TTC549 (cell line): Measurements from ENCODE around the gene MCHR1.
"Not testable (repeated sequence)": the region's sequence is repeated elsewhere in the genome, so short reads cannot be mapped to it uniquely, and the experiment has no call there.

Experiments used
- FAIRE-seq: peaks from 2 replicates; lab custom pipeline; 2012; peaks lifted over from hg19 to GRCh38; lab: Jason Lieb, UNC

Gene MCHR1

DNA sequence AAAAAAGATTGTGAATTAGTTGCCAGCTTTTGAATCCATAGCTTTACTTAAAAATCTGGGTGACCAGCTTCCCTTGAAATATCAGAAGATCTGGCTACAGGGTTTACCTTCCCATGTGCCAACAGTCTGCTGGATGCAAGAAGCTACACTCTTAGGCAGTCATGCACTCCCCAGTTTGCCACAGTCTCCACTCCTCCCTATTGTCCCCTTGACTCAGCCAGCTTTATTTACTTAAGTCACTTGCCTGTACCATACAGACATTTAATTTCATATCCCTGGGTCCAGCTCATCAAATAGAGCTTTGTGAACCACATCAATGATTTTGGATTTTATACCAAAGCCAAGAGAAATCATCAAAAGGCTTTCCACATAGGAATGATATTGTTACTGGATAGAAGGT, 12.2 kb downstream of the MCHR1 start:
- FAIRE-seq = no peak

DNA sequence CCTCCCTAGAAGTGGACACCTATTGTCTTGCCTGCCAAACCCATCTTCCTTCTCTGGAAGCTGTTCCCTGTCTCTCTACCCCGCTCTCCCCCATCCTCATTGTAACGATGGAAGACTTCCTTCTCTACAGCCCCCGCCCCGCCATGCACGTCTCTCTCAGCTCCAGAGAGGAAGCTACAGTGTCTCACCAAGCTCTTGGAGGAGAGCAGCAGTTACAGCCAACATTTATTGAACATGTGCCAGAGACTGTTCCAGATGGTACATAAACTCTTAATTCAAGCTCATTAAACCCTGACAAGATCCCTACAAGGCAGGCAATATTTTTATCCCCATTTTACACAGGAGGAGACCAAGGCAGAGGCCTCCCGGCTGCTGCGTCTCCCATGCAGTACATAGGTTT, 15.1 kb downstream of the MCHR1 start:
- FAIRE-seq = no peak

DNA sequence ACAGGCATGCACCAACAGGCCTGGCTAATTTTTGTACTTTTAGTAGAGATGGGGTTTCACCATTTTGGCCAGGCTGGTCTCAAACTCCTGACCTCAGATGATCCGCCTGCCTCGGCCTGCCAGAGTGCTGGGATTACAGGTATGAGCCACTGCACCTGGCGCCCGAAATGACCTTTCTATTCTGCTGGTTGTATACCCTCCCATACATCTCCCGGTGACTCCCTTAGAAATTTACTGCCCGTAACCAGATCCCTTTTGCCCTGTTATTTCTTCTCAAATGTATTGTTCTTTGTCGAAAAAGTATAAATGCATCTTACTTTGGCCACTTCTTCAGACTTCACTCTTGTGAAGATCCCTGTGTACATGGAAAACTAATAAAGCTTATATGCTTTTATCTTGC, 22.0 kb downstream of the MCHR1 start:
- no peak for FAIRE-seq

DNA sequence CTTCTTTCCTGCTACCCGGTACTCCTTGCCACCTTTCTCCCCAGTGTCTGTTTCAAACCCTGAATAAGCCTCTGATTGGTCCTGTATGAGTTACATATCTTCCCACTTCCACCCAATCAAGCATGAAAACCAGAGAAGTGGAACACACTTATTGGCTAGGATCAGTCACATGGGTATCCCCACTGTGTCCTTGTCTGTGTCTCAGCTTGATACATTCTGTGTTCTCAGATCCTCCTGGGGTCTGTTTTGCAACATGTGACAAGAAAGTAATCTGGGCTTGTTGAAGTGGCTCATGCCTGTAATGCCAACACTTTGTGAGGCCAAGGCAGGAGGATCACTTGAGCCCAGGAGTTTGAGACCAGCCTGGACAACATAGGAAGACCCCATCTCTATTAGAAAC, 23.9 kb downstream of the MCHR1 start:
- FAIRE-seq = no peak

DNA sequence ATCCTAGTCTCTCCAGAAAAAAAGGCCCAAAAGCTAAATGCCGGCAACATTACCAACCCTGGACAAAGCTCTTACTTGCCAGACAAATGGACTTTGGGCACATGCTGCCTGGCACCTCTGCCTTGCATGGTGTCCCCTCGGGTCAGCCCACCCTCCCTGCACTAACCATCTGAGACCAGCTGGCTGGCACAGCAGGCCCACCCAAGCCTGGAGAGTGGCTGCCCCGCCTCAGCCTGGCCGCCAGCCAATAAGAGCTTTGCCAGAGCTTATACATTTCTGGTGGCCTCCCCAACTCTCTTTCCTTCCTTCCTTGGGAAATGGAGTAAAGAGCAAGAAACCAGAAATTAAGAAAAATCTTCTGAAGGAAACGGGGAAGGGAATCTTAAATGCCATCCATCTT, 24.5 kb downstream of the MCHR1 start:
- no peak for FAIRE-seq

DNA sequence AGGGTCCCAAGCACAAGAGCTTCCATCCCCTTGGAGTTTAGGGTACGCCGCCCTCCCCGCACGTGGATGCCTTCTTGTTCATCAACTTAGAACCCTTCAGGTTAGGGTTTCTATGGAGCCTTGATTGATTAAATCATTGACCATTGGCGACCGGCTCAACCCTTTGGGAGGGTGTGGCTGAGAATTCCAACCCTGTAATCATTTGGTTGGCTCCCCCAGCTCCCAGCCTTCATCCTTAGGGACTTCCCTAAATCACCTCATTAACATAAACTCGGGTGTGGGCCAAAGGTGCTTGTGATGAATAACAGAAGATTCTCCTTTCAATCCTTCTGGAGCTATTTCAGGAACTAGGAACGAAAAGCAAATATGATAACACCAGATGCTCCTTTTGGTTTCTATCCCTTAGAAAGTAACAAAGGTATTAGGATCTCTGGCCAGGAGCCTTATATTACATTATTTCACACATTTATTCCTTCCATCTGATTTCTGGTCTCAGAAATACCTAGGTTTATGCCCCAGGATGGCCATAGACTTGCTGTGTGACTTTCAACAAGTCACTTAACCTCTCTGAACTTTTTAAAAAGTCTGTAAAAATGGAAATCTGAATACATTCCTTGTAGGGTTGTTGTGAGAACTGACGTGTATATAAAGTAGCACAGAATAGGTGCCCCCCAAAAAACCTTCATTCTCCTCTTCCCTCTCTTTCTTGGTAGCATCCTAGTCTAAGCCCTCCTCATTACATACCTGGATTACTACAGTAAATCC, 26.8 kb downstream of the MCHR1 start:
- no peak for FAIRE-seq

DNA sequence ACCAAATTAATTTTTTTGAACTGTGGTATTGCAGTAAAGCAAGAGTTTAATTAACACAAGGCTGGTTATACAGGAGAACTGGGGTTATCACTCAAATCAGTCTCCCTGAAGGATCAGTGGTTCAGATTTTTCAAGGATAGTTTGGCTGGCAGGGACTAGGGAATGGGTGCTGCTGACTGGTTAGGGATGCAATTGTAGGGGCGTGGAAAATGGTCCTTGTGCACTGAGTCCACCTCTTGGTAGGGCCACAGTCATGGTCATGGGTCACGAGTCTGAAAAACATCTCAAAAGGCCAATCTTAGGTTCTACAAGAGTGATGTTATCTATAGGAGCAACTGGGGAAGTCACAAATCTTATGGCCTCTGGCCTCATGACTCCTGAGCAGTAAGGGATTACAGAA, 27.9 kb downstream of the MCHR1 start:
- no peak for FAIRE-seq

DNA sequence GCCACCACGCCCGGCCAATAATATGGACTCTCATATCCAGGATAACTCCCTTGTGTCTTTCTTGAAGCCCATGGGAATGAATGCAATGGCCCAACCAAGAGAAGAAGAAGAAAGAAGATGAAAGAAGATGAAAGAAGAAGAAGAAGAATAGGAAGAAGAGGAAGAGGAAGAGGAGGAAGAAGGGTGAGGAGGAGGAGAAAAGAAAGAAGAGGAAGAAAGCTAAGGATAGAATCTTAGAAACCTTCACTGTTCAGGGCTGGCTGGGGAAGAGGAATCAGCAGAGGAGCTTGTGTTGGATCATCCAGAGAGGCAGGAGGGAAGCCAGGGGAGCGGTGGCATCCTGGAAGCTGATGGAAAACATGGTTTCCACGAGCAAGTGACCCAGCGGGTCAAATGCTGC, 28.9 kb downstream of the MCHR1 start:
- no peak for FAIRE-seq

DNA sequence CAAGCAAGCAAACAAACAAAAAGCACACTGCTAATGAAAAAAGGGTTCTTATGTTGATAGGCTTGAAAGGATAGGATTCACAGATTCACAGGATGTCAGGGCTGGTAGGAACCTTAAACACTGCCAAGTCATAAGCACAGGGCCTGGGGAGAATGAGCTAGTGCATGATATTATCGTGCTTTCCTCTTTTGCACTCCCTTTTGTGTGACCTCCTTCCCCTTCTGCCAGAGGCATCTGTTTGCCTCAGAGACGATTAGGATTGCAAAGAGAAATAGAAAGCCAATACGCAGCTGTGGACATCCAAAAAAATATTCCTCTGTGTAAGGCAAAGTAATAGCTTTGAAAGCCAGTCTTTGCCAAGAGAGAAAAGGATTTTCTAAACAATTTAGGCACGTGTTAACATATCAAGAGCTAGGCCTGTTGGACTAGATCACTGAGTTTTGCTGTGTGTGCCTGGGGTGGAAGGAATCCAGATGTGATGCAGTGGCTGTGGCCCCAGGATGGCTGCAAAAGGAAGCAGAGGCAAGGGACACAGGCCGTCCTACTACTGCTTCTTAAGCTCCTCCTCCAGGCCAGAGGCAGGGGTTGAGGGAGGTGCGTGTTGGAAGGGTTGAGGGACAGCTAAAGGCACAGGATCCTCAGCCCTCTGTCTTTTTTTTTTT, 30.6 kb downstream of the MCHR1 start:
- no peak for FAIRE-seq

DNA sequence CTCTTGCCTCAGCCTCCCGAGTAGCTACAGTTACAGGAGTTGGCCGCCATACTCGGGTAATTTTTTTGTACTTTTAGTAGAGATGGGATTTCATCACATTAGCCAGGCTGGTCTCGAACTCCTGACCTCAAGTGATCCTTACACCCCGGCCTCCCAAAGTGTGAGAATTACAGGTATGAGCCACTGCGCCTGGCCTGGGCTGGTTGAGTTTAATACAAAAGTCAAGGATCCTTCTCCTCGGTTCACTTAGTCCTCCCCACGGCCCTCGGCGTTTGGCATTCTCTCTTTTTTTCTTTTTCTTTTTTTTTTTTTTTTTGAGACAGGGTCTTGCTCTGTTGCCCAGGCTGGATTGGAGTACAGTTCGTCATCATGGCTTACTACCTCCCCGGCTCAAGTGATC, 33.0 kb downstream of the MCHR1 start:
- no peak for FAIRE-seq

DNA sequence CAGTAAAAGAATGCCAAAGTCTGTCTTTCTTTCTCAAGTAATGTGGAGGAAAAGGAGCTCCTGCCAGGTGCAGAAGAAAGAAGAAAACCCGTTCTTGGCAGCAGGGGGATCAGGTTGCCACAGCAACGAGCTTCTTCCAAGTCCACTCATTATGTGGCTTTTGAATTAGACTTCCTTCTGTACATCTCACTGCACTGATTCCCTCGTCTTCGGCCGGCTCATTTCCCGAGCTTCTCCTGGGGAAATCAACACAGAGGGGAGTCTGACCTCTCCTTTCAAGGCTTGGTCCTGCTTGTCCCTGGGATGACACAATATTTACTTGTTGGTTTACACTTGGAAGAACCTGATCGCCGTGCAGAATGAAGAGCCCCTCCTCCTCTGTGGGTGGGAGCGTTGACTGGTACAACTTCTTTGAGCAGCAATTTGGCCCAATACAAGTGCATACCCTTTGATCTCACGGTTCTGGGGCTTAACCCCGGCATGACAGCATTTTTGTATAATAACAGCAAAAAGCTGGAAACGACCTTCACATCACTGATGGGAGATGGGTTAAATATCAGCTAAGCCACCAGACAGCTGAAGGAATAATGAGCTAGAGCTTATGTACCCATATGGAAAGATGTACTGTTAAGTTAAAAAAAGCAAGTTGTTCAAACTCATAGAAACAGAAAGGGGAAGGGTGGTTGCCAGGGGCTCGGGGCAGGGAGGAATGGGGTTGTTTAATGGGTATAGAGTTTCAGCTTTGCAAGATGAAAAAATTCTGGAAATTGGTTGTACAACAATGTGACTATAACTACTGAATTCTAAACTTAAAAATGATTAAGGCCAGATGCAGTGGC, 35.4 kb downstream of the MCHR1 start:
- FAIRE-seq = no peak

DNA sequence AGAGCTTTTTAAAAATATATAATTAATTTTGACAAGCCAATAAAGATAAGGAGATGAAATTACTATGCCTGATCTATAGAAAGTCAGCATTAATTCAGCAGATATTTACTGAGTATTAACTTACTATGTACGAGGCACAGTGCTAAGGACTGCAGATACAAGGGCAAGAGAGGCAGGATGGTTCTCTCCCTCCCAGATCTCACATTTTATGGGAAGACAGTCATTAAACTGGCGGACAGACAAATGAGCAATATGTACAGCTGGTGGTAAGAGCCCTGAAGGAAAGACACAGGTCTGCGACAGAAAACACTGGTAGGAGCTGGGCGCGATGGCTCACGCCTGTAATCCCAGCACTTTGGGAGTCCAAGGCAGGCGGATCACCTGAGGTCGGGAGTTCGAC, 36.8 kb downstream of the MCHR1 start:
- FAIRE-seq = no peak

DNA sequence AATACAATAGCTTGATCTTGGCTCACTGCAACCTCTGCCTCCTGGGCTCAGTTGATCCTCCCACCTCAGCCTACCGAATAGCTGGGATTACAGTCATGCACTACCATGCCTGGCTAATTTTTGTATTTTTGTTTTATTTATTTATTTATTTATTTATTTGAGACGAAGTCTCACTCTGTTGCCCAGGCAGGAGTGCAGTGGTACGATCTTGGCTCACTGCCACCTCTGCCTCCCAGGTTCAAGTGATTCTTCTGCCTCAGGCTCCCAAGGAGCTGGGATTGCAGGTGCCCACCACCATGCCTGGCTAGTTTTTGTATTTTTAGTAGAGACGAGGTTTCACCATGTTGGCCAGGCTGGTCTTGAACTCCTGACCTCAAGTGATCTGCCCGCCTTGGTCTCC, 38.4 kb downstream of the MCHR1 start:
- FAIRE-seq = not testable (repeated sequence)

DNA sequence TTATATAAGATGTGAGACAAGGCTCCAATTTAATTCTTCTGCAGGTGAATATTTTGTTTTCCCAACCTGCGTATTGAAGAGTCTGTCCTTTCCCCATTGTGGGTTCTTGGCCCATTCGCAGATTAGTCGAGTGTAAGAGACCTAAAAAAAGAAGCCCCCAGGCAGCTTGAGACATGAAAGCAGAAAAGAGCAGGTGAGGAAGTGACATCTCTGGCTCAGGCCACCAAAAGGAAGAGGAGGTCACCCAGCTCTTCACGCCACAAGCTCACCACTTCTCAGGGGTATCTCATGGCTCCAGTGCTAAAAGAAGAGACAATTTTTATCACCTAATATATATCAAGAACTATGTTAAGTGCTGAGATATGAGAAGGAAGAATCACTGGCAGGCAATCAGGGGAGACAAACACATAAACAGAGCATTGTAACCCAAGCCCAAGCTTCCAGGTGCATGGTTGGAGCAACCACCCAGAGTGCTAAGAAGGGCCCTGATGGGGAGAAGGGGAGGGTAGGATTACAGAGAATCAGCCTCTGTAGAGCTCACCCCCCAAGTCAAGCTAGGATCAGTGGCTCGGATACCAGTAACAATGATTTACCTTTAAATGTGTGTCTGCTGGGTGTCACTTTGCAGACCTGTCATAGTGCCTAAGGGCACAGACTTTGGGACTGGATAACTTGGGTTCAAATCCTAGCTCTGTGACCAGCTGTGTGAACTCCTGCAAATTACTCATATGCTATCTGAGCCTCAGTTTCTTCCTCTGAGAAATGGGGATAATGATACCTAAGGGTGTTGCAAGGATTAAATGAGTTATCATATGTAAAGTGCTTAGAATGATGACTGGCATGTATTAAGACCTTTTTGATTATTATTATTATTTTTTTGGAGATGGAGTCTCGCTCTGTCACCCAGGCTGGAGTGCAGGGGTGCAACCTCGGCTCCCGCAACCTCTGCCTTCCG, 39.2 kb downstream of the MCHR1 start:
- no peak for FAIRE-seq

DNA sequence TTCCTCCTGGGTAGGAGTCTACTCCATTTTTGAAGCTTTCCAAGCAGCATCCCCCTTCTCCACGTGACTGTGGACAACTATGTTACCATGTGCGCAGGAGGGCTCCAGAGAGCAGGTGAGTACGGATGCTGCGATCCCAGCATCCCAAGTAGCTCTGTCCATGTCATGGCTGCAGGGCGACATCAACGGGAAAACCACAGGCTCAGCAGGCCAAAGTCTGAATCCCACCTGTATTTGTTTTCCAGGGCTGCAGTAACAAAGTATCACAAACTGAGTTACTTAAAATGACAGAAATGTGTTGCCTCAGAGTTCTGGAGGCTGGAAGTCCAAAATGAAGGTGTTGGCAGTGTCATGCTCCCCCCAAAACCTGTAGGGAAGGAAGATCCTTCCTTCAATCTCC, 40.3 kb downstream of the MCHR1 start:
- FAIRE-seq = no peak

DNA sequence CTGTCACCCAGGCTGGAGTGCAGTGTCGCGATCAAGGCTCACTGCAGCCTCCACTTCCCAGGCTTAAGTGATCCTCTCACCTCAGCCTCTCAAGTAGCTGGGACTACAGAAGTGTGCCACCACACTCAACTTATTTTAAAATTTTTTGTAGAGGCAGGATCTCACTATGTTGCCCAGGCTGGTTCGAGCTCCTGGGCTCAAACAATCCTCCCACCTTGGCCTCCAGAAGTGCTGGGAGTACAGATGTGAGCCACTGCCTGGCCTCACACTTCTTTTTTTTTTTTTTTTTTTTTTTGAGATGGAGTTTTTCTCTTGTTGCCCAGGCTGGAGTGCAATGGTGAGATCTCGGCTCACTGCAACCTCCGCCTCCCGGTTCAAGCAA, 40.9 kb downstream of the MCHR1 start:
- FAIRE-seq = not testable (repeated sequence)

DNA sequence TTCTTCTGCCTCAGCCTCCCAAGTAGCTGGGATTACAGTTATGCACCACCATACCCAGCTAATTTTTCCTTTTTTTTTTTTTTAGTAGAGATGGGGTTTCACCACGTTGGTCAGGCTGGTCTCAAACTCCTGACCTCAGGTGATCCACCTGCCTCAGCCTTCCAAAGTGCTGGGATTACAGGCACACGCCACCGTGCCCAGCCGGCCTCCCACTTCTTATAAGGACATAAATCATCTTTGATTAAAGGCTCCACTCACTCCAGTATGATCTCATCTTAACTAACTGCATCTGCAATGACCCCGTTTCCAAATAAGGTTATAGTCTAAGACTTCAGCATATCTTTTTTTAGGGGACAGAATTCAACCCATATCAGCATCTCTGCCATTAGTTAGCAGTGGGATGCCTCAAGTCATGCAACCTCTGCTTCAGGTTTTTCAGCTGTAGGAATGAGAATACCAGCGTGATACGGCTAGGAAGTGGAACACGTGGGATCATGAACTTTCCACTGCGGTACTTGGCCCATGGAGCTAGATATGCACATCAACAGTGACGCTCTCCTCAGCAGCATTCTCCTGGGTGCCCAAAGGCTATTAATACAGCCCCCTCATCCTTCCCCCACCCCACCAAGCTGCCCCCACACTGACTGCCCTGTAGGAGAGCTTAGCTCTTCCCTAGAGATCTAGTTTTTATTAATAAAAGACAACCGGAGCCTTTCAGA, 41.4 kb downstream of the MCHR1 start:
- FAIRE-seq = no peak

DNA sequence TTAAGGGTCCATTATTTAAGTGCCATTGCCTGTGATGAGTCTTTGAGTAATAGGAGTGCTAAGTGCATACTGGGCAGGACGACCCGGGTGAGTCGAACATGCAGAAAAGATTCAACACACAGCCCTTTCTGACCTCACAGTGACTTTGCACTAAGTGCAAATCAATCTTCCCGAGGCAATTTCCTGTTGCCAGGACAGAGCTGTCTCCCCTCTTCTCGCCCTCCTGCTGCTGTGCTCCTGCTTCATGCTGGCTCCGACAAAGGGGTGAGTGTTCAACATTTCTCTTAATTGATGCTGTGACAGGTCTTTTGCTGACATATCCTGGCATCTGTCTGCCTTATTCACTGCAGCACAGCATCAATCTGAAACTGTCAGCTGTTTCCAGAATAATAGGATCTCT, 42.0 kb downstream of the MCHR1 start:
- FAIRE-seq = no peak

DNA sequence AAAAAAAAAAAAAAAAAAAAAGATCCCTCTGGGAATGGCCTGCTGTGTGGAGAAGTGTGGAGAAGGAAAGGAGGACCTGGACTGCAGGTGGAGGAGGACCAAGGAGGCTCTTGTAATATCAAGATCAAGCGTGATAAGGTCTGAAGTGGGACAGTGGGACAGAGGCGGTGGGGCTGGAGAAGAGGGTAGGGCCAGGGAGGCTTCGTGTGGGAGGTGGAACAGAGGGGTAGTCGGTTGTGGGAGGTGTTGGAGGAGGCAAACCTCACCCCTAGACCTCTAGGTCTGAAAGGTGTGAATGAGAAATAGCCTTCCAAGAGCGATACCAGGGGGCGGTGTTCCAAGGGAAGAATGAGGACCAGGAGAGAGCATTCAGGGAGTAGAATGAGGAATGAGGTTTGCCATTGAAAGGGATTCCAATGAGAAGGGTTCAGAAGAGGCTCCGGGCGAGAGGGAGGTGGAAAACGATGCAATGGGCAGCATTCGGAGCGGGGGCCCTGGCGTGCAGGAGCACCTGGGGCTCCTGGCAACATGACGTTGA, 44.2 kb downstream of the MCHR1 start:
- no peak for FAIRE-seq

DNA sequence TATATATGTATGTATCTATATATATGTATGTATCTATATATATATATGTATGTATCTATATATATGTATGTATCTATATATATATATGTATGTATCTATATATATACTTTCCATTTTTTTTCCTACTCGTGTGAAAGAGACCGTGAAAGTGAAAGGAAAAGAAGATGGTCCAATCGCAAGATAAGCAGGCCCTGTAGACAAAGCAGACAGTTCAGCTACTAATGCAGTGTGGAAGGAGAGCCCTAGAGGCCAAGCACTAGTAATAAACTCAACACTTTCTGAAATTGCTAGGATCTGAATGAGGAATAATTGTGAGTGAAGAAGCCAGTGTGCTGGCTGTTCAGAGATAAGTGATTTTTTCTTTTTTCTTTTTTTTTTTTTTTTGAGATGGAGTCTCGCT, 47.2 kb downstream of the MCHR1 start:
- FAIRE-seq = no peak
